ENCODE data around the gene NKAPD1.
"Not testable (repeated sequence)": the region's sequence is repeated elsewhere in the genome, so short reads cannot be mapped to it uniquely, and the experiment has no call there.

NKAPD1 gene

GRCh38 chr11:112073941-112074811 is at the start of gene NKAPD1, which contains the start of gene PIH1D2:
TSS of gene NKAPD1 (plus strand) at chr11:112074299. CDS start at chr11:112075575, 1,276 bp downstream.
TSS of gene PIH1D2 (minus strand) at chr11:112074017. CDS start at chr11:112073174, 843 bp downstream.
- DNase-seq (ENCODE audit: low read depth in 2 of 2) = peak; percentile 61 to 67

- peak; percentile 78 to 82 for DNase-seq (ENCODE audit: low read depth in 2 of 2)
These were observed 49.1 kb upstream of the NKAPD1 start, which contains the start of gene DLAT for GRCh38 chr11:112024773-112025678. TSS of gene DLAT (plus strand) at chr11:112025408. CDS start at chr11:112025473, 65 bp downstream.

GRCh38 chr11:112025707-112026106 is 48.4 kb upstream of the NKAPD1 start:
- DNase-seq (ENCODE audit: low read depth in 2 of 2) = no peak

GRCh38 chr11:112026784-112027410 is 47.2 kb upstream of the NKAPD1 start:
- not testable (repeated sequence) for DNase-seq (ENCODE audit: low read depth in 2 of 2)

- no peak for DNase-seq (ENCODE audit: low read depth in 2 of 2)
These were observed 44.6 kb upstream of the NKAPD1 start for GRCh38 chr11:112029460-112029859.

- DNase-seq (ENCODE audit: low read depth in 2 of 2) = no peak
These were observed 40.2 kb upstream of the NKAPD1 start for GRCh38 chr11:112033902-112034301.

- no peak for DNase-seq (ENCODE audit: low read depth in 2 of 2)
These were observed 36.6 kb upstream of the NKAPD1 start for GRCh38 chr11:112037527-112037926.

GRCh38 chr11:112042161-112042960 is 31.7 kb upstream of the NKAPD1 start:
- no peak for DNase-seq (ENCODE audit: low read depth in 2 of 2)

- DNase-seq (ENCODE audit: low read depth in 2 of 2) = no peak
These were observed 31.2 kb upstream of the NKAPD1 start for GRCh38 chr11:112042961-112043304.

- DNase-seq (ENCODE audit: low read depth in 2 of 2) = no peak
These were observed 29.1 kb upstream of the NKAPD1 start for GRCh38 chr11:112044961-112045360.

- not testable (repeated sequence) for DNase-seq (ENCODE audit: low read depth in 2 of 2)
These were observed 27.5 kb upstream of the NKAPD1 start for GRCh38 chr11:112046647-112047046.

- not testable (repeated sequence) for DNase-seq (ENCODE audit: low read depth in 2 of 2)
These were observed 25.8 kb upstream of the NKAPD1 start for GRCh38 chr11:112048256-112048655.

GRCh38 chr11:112049777-112050176 is 24.3 kb upstream of the NKAPD1 start:
- DNase-seq (ENCODE audit: low read depth in 2 of 2) = no peak

- DNase-seq (ENCODE audit: low read depth in 2 of 2) = no peak
These were observed 23.4 kb upstream of the NKAPD1 start for GRCh38 chr11:112050721-112051120.

- DNase-seq (ENCODE audit: low read depth in 2 of 2) = no peak
These were observed 22.3 kb upstream of the NKAPD1 start for GRCh38 chr11:112051768-112052167.

- no peak for DNase-seq (ENCODE audit: low read depth in 2 of 2)
These were observed 16.9 kb upstream of the NKAPD1 start for GRCh38 chr11:112057170-112057569.

GRCh38 chr11:112058103-112058502 is 16.0 kb upstream of the NKAPD1 start:
- DNase-seq (ENCODE audit: low read depth in 2 of 2) = no peak

GRCh38 chr11:112062923-112063322 is 11.2 kb upstream of the NKAPD1 start:
- DNase-seq (ENCODE audit: low read depth in 2 of 2) = no peak

- DNase-seq (ENCODE audit: low read depth in 2 of 2) = peak; percentile 3 to 31
These were observed 8.6 kb downstream of the NKAPD1 start for GRCh38 chr11:112082729-112083128.

GRCh38 chr11:112085822-112086421 is 11.8 kb downstream of the NKAPD1 start:
- peak; percentile 24 to 29 for DNase-seq (ENCODE audit: low read depth in 2 of 2)
